Measurements from ENCODE around the gene SLCO2B1. TPM values are rescaled to one million over a fixed set of nuclear protein-coding genes. Genes with fewer than 3 reads are reported as not detected.

Gene SLCO2B1
- total RNA-seq, 1 experiment from 2014 or later: not detected

GRCh38 chr11:75165721-75166120 lies 14.8 kb downstream of the SLCO2B1 start:
- no peak overlapping the region for H3K4me3 Mint-ChIP-seq (ENCODE audit: unreplicated experiment)
- DNase-seq (ENCODE audit: unreplicated experiment): no peak

GRCh38 chr11:75166791-75167190 lies 15.9 kb downstream of the SLCO2B1 start:
- TF ChIP-seq CTCF (IDR thresholded peaks at IDR 0.05; ENCODE audit: unreplicated experiment): no peak
- intact Hi-C loops (cut with micrococcal nuclease): no loop called here
- BruUV-seq (replicated peaks): no TSS peak
- no peaks in the 10 kb centered on the region for H3K9me3 Mint-ChIP-seq (ENCODE audit: unreplicated experiment)
- ChIA-PET CTCF (interaction anchor here (0.7 kb wide), 1 partner anchor 27 kb away, joined by 3 read pairs; no protein-coding TSS in a partner anchor), POLR2A (no interaction called here)
- DNase-seq (ENCODE audit: unreplicated experiment): no peak
- H3K27ac Mint-ChIP-seq (ENCODE audit: low read depth, unreplicated experiment): no peak overlapping the region
- H3K36me3 Mint-ChIP-seq (ENCODE audit: insufficient read depth, unreplicated experiment): no peaks in the 10 kb centered on the region
- no peak overlapping the region for H3K4me3 Mint-ChIP-seq (ENCODE audit: unreplicated experiment)
- H3K27me3 Mint-ChIP-seq (ENCODE audit: insufficient read depth, unreplicated experiment): peaks cover 17% of the 10 kb centered on the region
- no peaks in the 10 kb centered on the region for H3K4me1 Mint-ChIP-seq (ENCODE audit: insufficient read depth, unreplicated experiment)

More at GRCh38 chr11:75165721-75166120, 14.8 kb downstream of the SLCO2B1 start:
- POLR2A ChIA-PET: interaction anchor here (0.9 kb wide), 1 partner anchor 49 kb away, joined by 4 read pairs; no protein-coding TSS in a partner anchor
- CTCF ChIA-PET: interaction anchor here (0.5 kb wide), 1 partner anchor 143 kb away, joined by 3 read pairs; no protein-coding TSS in a partner anchor
- TF ChIP-seq CTCF (IDR thresholded peaks at IDR 0.05; ENCODE audit: unreplicated experiment): no peak
- Mint-ChIP-seq H3K4me1 (ENCODE audit: insufficient read depth, unreplicated experiment) (no peaks in the 10 kb centered on the region), H3K27me3 (ENCODE audit: insufficient read depth, unreplicated experiment) (peaks cover 26% of the 10 kb centered on the region), H3K36me3 (ENCODE audit: insufficient read depth, unreplicated experiment) (no peaks in the 10 kb centered on the region), H3K27ac (ENCODE audit: low read depth, unreplicated experiment) (no peak overlapping the region), H3K9me3 (ENCODE audit: unreplicated experiment) (no peaks in the 10 kb centered on the region)
- intact Hi-C loops (cut with micrococcal nuclease): no loop called here
- BruUV-seq (replicated peaks): no TSS peak

GRCh38 chr11:75167617-75168016 lies 16.7 kb downstream of the SLCO2B1 start:
- H3K36me3 Mint-ChIP-seq (ENCODE audit: insufficient read depth, unreplicated experiment): no peaks in the 10 kb centered on the region
- intact Hi-C loops (cut with micrococcal nuclease): no loop called here
- no peak for DNase-seq (ENCODE audit: unreplicated experiment)
- no peaks in the 10 kb centered on the region for H3K9me3 Mint-ChIP-seq (ENCODE audit: unreplicated experiment)
- H3K27ac Mint-ChIP-seq (ENCODE audit: low read depth, unreplicated experiment): no peak overlapping the region
- POLR2A ChIA-PET: no interaction called here
- no peaks in the 10 kb centered on the region for H3K4me1 Mint-ChIP-seq (ENCODE audit: insufficient read depth, unreplicated experiment)
- peaks cover 17% of the 10 kb centered on the region for H3K27me3 Mint-ChIP-seq (ENCODE audit: insufficient read depth, unreplicated experiment)
- TF ChIP-seq CTCF (IDR thresholded peaks at IDR 0.05; ENCODE audit: unreplicated experiment): no peak
- CTCF ChIA-PET: interaction anchor here (0.6 kb wide), 1 partner anchor 27 kb away, joined by 3 read pairs; no protein-coding TSS in a partner anchor
- no peak overlapping the region for H3K4me3 Mint-ChIP-seq (ENCODE audit: unreplicated experiment)
- BruUV-seq (replicated peaks): no TSS peak

GRCh38 chr11:75169101-75169885 lies 18.4 kb downstream of the SLCO2B1 start:
- no peaks in the 10 kb centered on the region for H3K4me1 Mint-ChIP-seq (ENCODE audit: insufficient read depth, unreplicated experiment)
- H3K9me3 Mint-ChIP-seq (ENCODE audit: unreplicated experiment): no peaks in the 10 kb centered on the region
- no TSS peak for BruUV-seq (replicated peaks)
- TF ChIP-seq CTCF (IDR thresholded peaks at IDR 0.05; ENCODE audit: unreplicated experiment): no peak
- H3K27ac Mint-ChIP-seq (ENCODE audit: low read depth, unreplicated experiment): no peak overlapping the region
- no peak for DNase-seq (ENCODE audit: unreplicated experiment)
- no peak overlapping the region for H3K4me3 Mint-ChIP-seq (ENCODE audit: unreplicated experiment)
- ChIA-PET CTCF (interaction anchor here (1.1 to 3.6 kb wide), 2 partner anchors 11 to 25 kb away, joined by 4 to 9 read pairs; no protein-coding TSS in a partner anchor), POLR2A (no interaction called here)
- H3K36me3 Mint-ChIP-seq (ENCODE audit: insufficient read depth, unreplicated experiment): no peaks in the 10 kb centered on the region
- intact Hi-C loops (cut with micrococcal nuclease): no loop called here
- H3K27me3 Mint-ChIP-seq (ENCODE audit: insufficient read depth, unreplicated experiment): peaks cover 4% of the 10 kb centered on the region

Data from MCF 10A (cell line).